DMS114 treated with DMSO at 0.1 percent for 48 hours (cell line): ENCODE results near the gene NR5A1.

Experiments
- DNase-seq: peaks from one replicate; lab custom pipeline; 2025; ENCODE audit not compliant: unreplicated experiment; lab: John Stamatoyannopoulos, UW

The NR5A1 gene

DNA sequence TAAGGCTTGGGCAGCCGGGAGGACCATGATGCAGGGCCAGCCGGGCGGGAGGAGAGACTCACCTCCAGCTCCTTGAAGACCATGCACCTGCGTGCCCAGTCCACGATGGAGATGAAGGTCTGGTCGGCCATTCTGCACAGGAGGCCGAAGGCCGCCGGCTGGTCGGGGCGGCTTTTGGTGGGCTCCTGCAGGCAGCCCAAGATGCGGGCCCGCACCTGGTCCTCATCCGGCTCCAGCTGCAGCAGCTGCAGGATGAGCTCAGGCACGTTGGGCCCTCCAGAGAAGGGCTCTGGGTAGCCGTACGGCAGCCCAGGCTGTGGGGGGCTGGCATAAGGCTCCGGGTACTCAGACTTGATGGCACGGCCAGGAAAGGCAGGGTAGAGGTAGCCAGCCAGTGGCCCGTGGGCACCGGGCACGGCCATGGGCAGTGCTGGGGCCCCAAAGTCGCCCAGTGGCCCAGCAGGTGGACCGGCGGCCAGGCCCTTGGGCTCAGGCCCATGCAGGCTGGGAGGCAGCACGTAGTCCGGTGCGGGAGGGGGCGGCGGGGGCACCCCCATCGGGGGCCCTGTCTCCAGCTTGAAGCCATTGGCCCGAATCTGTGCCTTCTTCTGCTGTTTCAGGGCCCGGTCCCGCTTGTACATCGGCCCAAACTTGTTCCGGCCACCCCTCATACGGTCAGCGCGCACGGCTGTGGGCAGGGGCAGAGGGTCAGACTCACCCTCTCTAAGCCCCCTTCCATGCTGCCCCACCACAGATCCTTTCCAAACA, 7.0 kb downstream of the NR5A1 start:
- no peak for DNase-seq

GRCh38 chr9:124499216-124499615, 8.0 kb downstream of the NR5A1 start:
- no peak for DNase-seq

DNA sequence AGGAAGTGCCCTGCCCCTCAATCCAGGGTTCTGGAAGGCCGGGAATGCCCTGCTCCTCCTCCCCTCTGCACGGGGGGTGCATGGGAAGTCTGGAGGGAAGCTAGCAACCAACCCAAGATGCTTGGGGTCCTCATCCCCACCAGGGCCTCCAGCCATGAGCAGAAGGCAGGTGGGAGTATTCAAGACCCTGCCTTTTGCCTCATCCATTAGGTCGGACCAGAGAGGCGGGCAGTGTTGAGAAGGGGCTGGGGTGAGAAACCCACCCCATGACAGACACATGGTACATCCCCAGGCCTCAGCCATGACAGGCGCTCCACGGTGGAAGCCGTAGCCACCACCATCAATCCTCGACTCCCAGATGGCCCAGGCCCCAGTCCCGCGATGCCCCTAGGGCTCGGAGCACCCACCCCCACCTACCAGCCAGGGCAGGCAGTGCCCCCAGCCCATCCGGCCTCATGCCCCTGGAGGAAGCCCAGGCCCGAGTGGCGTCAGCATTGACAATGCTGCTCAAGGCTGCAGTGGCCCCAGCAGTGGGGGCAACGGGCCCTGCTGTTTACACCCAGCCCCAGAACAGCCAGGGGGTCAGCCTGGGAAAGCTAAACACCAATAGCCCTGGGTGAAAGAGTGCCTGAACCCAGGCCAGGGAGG, 8.6 kb downstream of the NR5A1 start:
- no peak for DNase-seq

- DNase-seq, result no peak
These were observed 9.2 kb downstream of the NR5A1 start for GRCh38 chr9:124498040-124498439.

DNA sequence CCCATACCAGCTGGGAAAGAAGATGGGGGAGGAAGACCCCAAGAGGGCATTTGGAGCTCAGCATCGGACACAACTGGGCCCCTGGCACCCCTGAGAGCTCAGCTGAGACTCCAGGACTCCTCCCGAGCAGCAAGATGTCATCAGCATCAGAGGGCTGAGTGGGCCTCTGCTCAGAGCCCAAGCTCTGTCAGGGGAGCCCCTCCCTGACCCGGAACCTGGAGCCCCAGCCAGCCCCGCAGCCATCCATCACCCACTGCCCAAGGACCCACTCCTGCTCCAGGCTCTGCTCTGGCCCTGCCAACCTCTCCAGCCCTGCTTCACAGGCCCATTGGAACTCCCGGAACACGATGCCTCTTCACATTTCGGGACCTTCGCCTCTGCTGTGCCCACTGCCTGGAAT, 9.8 kb downstream of the NR5A1 start:
- DNase-seq, result no peak

DNA sequence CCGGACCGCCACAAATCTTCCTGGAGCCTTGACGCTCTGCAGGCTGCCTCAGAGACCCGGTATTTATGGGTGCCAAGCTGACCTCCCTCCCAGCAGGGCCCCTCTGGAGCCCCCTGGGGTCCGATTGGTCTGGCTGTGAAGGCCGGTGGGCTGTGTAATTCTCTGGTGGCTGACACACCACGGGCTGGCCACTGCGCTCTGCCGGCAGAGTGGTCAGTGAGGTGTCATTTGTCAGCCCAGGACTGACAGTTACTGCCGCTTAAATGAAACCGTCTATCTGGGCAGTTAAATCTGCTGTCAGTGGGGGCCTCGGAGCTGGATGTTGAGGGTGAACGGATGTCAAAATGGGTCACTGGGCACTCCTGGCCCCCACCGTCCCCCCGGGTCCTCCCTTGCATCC, 10.7 kb downstream of the NR5A1 start:
- DNase-seq, result no peak

DNA sequence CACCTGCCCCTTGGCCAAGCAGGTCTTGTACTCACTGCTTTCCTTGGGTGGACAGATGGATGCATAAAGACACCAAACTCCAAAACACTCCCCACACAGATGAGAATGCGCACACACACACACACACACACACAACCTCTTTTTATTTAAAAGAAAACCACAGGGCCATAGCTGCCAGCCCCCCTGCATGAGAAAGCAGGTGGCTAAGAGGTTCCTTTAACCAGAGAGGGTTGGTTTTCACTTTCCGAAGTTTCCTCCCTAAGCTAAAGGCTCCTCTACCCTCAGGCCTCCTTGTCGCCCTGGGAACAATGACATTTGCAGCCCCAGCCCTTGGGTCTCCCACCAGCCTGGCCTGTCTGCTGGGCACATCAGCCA, 11.1 kb downstream of the NR5A1 start:
- DNase-seq, result no peak

GRCh38 chr9:124495126-124496074, 11.8 kb downstream of the NR5A1 start:
- DNase-seq, result no peak

- DNase-seq, result no peak
These were observed 13.3 kb downstream of the NR5A1 start for GRCh38 chr9:124493794-124494479.

DNA sequence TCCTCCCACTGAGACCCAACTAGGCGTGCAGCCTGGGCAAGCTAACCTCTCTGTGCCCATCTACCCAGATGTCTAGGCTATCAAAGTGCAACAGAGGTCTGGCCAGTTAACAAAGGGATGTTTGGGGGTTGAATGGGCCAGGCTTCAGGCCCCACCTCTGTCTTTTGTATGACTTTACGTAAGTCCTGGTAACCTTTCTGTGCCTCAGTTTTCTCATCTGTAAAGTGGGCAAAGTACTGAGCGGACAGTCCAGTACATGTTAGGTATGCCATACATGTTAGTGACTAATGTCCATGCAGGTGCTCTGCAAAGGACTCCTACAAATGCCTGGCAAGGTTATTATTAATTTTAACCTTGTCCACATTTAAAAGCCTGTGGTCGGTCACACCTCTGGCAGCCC, 14.0 kb downstream of the NR5A1 start:
- no peak for DNase-seq

DNA sequence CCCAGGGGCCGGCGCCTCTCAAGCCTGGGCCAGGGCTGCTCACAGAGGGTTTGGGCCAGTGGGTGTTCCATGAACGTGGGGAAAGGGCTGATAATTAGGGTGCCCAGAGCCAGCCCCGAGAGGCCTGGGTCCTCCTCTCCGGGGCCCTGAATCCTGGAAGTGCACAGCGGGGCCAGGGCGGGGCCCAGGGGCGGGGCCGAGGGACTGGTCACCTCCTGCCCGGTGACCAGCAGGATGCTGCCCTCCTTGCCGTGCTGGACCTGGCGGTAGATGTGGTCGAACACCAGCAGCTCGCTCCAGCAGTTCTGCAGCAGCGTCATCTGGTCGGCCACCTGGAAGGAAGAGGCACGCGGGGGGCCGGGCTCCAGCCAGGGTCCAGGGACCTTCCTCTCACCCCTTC, 14.4 kb downstream of the NR5A1 start:
- no peak for DNase-seq

DNA sequence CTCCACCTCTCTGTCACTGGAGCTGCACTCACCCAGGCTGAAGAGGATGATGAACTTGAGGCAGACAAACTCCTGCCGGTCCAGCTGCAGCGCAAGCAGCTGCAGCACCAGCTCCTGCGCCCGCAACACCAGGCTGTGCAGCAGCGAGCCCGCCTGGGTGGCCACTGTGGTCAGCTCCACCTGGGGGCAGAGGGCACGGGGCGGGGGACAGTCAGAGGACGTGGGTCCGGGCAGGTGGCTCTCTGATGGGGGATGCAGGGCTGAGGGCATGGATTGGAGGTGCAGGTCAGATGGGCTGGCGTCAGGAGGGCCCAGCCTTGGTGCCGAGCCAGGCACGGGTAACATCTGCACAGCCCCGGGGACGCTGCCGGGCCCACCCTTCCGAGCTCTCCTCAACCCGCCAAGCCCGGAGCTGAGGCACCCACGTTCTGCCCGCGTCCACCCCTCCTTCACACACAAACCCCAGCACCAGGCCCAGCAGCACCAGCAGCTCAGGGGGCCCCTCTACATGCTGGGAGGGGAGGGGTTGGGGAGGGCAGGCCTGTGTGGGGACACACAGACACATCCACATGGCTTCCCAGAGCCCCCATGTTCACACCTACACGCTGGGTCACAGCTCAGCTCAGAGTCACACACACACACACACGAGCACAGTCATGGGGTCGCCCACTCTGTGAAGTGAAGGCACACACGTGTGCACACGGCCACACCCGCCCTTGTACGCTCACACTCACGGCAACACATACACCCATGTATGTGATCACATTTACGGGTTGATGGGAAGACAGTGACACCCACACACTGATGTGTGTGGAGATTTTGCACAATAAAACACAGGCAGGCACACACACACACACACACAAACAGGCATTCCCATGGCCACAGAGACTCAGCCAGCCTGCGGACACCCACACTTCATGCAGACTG, 15.9 kb downstream of the NR5A1 start:
- no peak for DNase-seq

DNA sequence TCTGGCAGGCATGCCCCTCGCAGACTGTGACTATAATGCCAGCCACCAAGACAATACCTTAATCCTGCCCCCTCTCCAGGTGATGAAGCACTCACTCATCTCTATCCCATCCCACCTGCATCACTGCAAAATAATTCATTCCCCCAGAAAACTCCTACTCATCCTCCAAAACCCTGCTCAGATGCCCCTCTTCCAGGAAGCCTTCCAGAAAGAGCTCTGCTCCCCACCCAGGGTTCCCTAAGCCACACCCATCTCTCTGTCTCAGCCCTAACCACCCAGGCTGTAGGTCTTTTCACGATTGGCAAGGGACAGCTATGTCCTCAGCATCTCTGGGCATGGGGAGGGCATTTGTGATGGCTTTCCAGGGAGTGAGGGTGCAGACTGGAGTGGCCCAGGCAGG, 17.2 kb downstream of the NR5A1 start:
- DNase-seq, result no peak

DNA sequence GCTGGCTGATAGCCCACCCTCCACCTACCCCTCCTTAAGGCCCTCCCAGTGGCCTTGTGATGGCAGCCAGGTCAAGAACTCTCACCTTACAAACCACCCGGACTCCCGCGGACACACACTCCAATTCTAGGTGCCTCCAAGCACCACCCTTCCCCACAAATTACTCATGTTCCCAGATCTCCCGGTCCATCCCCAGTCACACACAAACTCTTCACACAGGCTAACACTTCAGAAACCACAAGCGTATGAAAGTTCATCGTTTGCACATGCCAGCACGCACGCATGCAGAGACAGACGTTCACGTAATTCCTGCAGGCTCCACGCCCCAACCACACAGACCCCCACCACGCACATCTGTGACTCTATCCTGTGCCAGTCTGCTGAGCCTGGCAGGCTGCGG, 18.0 kb downstream of the NR5A1 start:
- no peak for DNase-seq

GRCh38 chr9:124488641-124489210, 18.5 kb downstream of the NR5A1 start:
- DNase-seq, result no peak

- DNase-seq, result no peak
These were observed 19.7 kb downstream of the NR5A1 start for GRCh38 chr9:124487260-124488182.

DNA sequence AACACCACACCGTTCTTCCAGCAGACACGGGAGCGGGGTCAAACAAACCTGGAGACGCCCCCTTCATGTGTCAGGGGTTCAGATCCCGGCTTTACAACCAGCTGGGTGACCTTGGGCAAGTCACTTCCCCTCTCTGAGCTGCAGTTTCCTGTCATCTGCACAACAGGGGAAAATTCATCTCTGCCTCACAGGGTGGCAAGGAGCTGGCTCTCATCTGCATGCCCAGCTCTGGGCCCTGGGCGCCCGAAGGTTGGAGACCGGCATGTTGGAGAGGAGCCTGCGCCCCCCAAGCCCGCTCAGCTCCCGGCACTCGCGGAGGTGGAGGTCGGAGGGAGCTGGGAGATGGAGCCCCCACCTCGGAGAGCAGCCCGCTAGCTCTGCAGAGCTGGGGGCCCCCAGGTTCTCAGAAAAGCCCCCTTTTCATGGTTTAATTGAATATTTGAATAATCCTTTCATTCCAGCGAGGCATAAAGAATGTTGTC, 20.4 kb downstream of the NR5A1 start:
- no peak for DNase-seq

DNA sequence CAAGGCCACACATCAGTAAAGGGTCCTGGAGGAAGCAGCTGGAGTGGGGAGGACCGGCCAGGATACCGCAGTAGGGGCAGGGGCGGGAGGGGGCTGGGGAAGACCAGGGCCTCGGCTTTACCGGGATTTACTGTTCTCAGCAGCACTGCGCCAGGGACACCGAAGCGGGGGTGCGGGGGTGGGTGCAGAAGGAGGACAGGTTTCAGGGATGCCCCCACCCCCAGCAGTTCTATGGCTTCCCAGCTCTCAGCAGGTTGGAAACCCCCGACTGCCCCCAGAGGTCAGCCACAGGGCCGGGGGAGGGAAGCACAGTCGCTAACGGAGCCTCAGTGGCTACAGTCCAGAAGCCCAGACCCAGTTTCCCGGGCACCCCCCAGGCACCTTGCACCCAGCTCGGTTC, 21.3 kb downstream of the NR5A1 start:
- DNase-seq, result no peak

DNA sequence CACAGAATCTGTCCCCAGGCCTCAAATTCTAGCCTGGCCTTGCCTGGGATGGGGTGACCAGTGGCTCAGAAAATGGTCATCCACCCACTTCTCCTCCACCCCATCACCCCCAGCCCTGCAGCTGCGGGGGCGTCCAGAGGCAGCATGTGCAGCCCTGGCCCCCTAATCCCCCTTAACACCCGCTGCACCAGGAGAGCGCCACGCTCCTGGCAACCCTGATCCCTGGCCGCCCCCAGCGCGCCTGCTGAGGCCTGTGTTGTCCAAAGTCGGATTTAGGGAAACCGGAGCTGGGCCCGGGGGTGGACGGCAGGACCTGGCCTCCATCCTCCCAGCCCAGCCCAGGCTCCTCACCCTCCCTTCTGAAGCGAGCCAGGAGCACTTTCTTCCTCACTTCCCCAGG, 22.0 kb downstream of the NR5A1 start:
- no peak for DNase-seq
